Subcutaneous adipose tissue (tissue), 4 donors: ENCODE data around the gene CLEC4G. TPM values are rescaled to one million over a fixed set of nuclear protein-coding genes. Genes with fewer than 3 reads are reported as not detected.

Experiments
- total RNA-seq, 4 donors: library from RNA; depleted of rRNA; stranded (reverse); fragments of >200 nt; gene quantifications; one replicate each; pipeline ENCODE4 v1.1.0, GENCODE V29; 2016
- TF ChIP-seq, protein P1 (sequence below): fragments of 450-650 bp; IDR thresholded peaks from one replicate; pipeline ENCODE4 v1.5.1; 2016; ENCODE audit warnings: low read depth, mild to moderate bottlenecking, control low read depth, antibody characterized with exemption, moderate library complexity

CLEC4G gene
- total RNA-seq, 4 donors from 2014 or later, result 1.7 to 4.0 (median 3.1) TPM

GRCh38 chr19:7705387-7706187 lies 26.3 kb downstream of the CLEC4G start:
- TF ChIP-seq, protein P1, sequence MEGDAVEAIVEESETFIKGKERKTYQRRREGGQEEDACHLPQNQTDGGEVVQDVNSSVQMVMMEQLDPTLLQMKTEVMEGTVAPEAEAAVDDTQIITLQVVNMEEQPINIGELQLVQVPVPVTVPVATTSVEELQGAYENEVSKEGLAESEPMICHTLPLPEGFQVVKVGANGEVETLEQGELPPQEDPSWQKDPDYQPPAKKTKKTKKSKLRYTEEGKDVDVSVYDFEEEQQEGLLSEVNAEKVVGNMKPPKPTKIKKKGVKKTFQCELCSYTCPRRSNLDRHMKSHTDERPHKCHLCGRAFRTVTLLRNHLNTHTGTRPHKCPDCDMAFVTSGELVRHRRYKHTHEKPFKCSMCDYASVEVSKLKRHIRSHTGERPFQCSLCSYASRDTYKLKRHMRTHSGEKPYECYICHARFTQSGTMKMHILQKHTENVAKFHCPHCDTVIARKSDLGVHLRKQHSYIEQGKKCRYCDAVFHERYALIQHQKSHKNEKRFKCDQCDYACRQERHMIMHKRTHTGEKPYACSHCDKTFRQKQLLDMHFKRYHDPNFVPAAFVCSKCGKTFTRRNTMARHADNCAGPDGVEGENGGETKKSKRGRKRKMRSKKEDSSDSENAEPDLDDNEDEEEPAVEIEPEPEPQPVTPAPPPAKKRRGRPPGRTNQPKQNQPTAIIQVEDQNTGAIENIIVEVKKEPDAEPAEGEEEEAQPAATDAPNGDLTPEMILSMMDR, result no peak

DNA sequence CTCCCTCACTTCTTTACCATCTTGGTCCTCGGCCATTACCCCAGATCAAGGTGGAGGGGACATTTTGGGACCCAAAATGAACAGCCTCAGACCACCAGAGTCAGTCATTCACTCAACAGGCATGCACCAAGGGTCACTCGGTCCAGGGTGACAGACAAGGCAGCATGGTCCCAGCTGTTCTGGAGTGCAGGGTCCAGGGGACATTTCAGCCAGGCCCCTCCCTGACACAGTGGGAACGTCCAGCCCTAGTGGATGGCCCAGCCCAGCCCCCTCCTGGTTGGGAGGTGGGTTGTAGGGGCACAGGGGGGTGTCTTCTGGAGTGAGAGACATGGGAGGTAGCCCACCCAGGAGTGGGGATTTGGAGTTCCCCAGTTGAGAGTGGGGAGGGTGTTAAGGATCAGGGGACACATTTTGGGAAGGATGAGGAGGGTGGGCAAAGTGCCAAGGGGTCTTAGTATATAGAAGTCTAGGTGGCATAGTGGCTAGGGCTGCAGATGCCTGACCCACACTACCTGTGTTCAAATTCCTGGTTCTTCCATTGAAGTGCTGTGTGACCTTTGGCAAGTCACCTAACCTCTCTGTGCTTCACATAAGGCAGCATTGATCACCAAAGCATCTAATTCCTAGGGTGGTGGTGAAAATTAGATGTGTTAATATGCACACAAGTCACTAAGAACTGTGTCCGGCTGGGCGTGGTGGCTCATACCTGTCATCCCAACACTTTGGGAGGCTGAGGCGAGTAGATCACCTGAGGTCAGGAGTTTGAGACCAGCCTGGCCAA lies 27.4 kb downstream of the CLEC4G start:
- TF ChIP-seq, protein P1, result no peak

- TF ChIP-seq, protein P1, result no peak
Observed at GRCh38 chr19:7703332-7703731, 28.6 kb downstream of the CLEC4G start.

DNA sequence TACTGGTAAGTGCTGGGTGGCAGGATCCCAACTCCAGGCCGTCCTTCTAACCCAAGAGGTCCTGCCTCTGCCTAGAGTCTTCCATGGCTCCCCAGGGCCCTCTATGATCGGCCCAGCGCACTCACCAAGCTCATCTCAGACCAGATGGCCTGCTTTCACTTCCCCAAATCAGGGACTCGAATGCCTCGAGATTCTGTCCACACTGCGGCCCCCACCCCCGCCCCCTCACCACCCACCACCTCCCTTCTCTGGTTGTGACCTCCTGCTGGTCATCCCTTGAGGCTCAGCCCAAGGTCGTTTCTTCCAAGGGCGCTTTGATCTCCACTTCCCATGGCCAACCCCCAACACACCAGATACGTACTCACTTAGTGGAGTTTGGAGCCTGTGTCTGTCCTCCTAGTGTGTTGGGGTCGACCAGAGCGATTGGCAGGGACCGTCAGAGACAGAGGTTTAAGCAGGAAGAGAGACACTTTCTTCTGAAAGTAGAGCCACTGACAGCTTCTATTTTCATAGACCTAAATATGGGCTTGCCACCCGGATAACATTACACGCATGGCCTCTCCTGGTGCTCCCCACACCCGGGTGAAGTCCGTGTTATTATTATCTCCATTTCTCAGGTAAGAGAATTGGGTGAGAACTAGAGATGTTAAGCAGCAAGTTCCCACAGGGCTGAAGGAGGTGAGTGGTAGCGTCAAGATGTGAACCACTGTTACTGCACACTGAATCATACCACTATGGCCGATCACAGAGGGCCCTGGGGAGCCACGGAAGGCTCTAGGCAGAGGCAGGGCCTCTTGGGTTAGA lies 30.1 kb downstream of the CLEC4G start, which contains the start of gene FCER2:
Gene FCER2, minus strand, starts transcription at position 478 of the 804 bp plus-strand sequence. CDS start 2,371 bp downstream, outside the sequence.
- TF ChIP-seq, protein P1, result no peak

GRCh38 chr19:7701049-7701653 lies 30.8 kb downstream of the CLEC4G start:
- TF ChIP-seq, protein P1, result no peak

- TF ChIP-seq, protein P1, result no peak
Observed at GRCh38 chr19:7699417-7700401, 32.2 kb downstream of the CLEC4G start.
